Gastrocnemius medialis (tissue), 4 donors: Measurements from ENCODE around the gene ITGAE. TPM values are rescaled to one million over a fixed set of nuclear protein-coding genes. Genes with fewer than 3 reads are reported as not detected.

Source experiments
- ATAC-seq, 2 donors: fragments of 150-250 bp; one replicate each; pipeline ENCODE4 v1.9.1; 2016
- DNase-seq, 2 donors: peaks; one replicate each; pipeline ENCODE4 v3.0.0-alpha.2; 2019
- H3K27ac ChIP-seq, 4 donors: fragments of 200-600 bp; sonication (generic); 1 replicate in 1 of 4; 2 replicates in 3 of 4; pipeline ENCODE4 v1.5.1; 2016 to 2018; ENCODE audit warnings: mild to moderate bottlenecking in 2 of 4, moderate library complexity in 1 of 4
- H3K27me3 ChIP-seq, 3 donors: fragments of 200-600 bp; sonication (generic) in 2 of 3; 1 replicate in 1 of 3; 2 replicates in 2 of 3; pipeline versions ENCODE4 v1.5.1 to v1.6.0; 2016 to 2019; ENCODE audit warnings: mild to moderate bottlenecking in 1 of 3, moderate library complexity in 1 of 3
- H3K36me3 ChIP-seq, 2 donors: fragments of 200-600 bp; sonication (generic) in 1 of 2; one replicate each; pipeline ENCODE4 v1.5.1; 2017 to 2018
- H3K4me1 ChIP-seq, 2 donors: fragments of 200-600 bp; sonication (generic) in 1 of 2; one replicate each; pipeline ENCODE4 v1.5.1; 2016 to 2017; ENCODE audit warnings: mild to moderate bottlenecking in 2 of 2
- H3K4me3 ChIP-seq, 4 donors: fragments of 200-600 bp; sonication (generic) in 3 of 4; 1 replicate in 1 of 4; 2 replicates in 3 of 4; pipeline ENCODE4 v1.5.1; 2016 to 2019; ENCODE audit warnings: mild to moderate bottlenecking in 2 of 4
- H3K9me3 ChIP-seq, 3 donors: fragments of 200-600 bp; sonication (generic) in 2 of 3; 1 replicate in 1 of 3; 2 replicates in 2 of 3; pipeline ENCODE4 v1.5.1; 2016 to 2019
- CTCF ChIP-seq, 5 experiments: fragments of 450-650 bp in 3 of 5; fragments of 200-600 bp in 2 of 5; sonication (generic) in 2 of 5; IDR thresholded peaks in 4 of 5; conservative IDR thresholded peaks in 1 of 5; 1 replicate in 4 of 5; 2 replicates in 1 of 5; pipeline ENCODE4 v1.5.1; 2016 to 2019; ENCODE audit warnings: antibody characterized with exemption in 5 of 5, mild to moderate bottlenecking in 3 of 5, moderate library complexity in 3 of 5
- POLR2A ChIP-seq, 2 donors: fragments of 450-650 bp; IDR thresholded peaks; one replicate each; pipeline ENCODE4 v1.6.1; 2017; ENCODE audit warnings: antibody characterized with exemption in 2 of 2, mild to moderate bottlenecking in 2 of 2, moderate library complexity in 2 of 2
- in situ Hi-C, 4 donors: fragments of 200-750 bp; cut with MboI; loops; one replicate each; pipeline versions ENCODE4 v1.15.0 to v1.8.0; 2017; ENCODE audit warnings: low sequenced_read_pairs in 4 of 4
- intact Hi-C: fragments of 100-400 bp; cut with DNase I; formaldehyde crosslinking; loops from one replicate; pipeline ENCODE4 v1.15.1; 2023; ENCODE audit warnings: low total_unique reads
- total RNA-seq, 4 donors: library from RNA; depleted of rRNA; stranded (reverse); fragments of >200 nt; gene quantifications; one replicate each; pipeline versions ENCODE4 v1.1.0 to v1.2.3, GENCODE V29; 2016

ITGAE gene
- total RNA-seq, 4 donors from 2014 or later, result 10.8 to 25.0 (median 23.5) TPM

- Histone ChIP-seq H3K27me3 (peaks cover 0 to 18% (median 12%) of the 10 kb centered on the region in 3 donors), H3K27ac (no peak overlapping the region), H3K36me3 (no peaks in the 10 kb centered on the region), H3K4me1 (no peaks in the 10 kb centered on the region), H3K4me3 (no peak overlapping the region), H3K9me3 (no peaks in the 10 kb centered on the region)
- TF ChIP-seq POLR2A (IDR thresholded peaks at IDR 0.05) (no peak), CTCF (IDR thresholded peaks at IDR 0.05 in 4 of 5, conservative IDR thresholded peaks at IDR 0.05 in 1 of 5) (no peak)
- DNase-seq (no peak), ATAC-seq (no peak)
- in situ Hi-C loops, result no loop called here
- intact Hi-C loops, result no loop called here
These were observed 46.3 kb downstream of the ITGAE start for GRCh38 chr17:3754458-3755334.

GRCh38 chr17:3754066-3754457 is 46.9 kb downstream of the ITGAE start:
- TF ChIP-seq CTCF (IDR thresholded peaks at IDR 0.05 in 4 of 5, conservative IDR thresholded peaks at IDR 0.05 in 1 of 5) (no peak), POLR2A (IDR thresholded peaks at IDR 0.05) (no peak)
- ATAC-seq, result no peak
- intact Hi-C loops, result no loop called here

GRCh38 chr17:3753624-3754023 is 47.4 kb downstream of the ITGAE start:
- TF ChIP-seq POLR2A (IDR thresholded peaks at IDR 0.05) (no peak), CTCF (IDR thresholded peaks at IDR 0.05 in 4 of 5, conservative IDR thresholded peaks at IDR 0.05 in 1 of 5) (no peak)
- Histone ChIP-seq H3K27ac (no peak overlapping the region), H3K9me3 (no peaks in the 10 kb centered on the region), H3K4me1 (no peaks in the 10 kb centered on the region), H3K27me3 (peaks cover 0 to 18% (median 12%) of the 10 kb centered on the region in 3 donors), H3K4me3 (no peak overlapping the region), H3K36me3 (no peaks in the 10 kb centered on the region)
- in situ Hi-C loops, result no loop called here
- intact Hi-C loops, result no loop called here
- ATAC-seq (no peak), DNase-seq (no peak)

More at GRCh38 chr17:3754066-3754457, 46.9 kb downstream of the ITGAE start:
- H3K27ac ChIP-seq, result no peak overlapping the region
- H3K9me3 ChIP-seq, result no peaks in the 10 kb centered on the region
- H3K36me3 ChIP-seq, result no peaks in the 10 kb centered on the region
- in situ Hi-C loops, result no loop called here
- no peak for DNase-seq
- no peak overlapping the region for H3K4me3 ChIP-seq
- H3K4me1 ChIP-seq, result no peaks in the 10 kb centered on the region
- H3K27me3 ChIP-seq, result peaks cover 0 to 18% (median 12%) of the 10 kb centered on the region in 3 donors

GRCh38 chr17:3751836-3752235 is 49.2 kb downstream of the ITGAE start:
- H3K36me3 ChIP-seq, result no peaks in the 10 kb centered on the region
- no peak overlapping the region for H3K27ac ChIP-seq
- no peaks in the 10 kb centered on the region for H3K4me1 ChIP-seq
- in situ Hi-C loops (no loop called here), intact Hi-C loops (no loop called here)
- H3K9me3 ChIP-seq, result no peaks in the 10 kb centered on the region
- TF ChIP-seq CTCF (IDR thresholded peaks at IDR 0.05 in 4 of 5, conservative IDR thresholded peaks at IDR 0.05 in 1 of 5) (no peak), POLR2A (IDR thresholded peaks at IDR 0.05) (no peak)
- H3K27me3 ChIP-seq, result peaks cover 0 to 18% (median 12%) of the 10 kb centered on the region in 3 donors
- ATAC-seq (no peak), DNase-seq (no peak)
- no peak overlapping the region for H3K4me3 ChIP-seq
